GM18511 (cell line): ENCODE data around the gene TTC32.

Source experiments
- ATAC-seq: cut with Tn5 transposase; IDR thresholded peaks from one replicate; pipeline ENCODE4 v1.9.1; 2021; ENCODE audit warnings: mild to moderate bottlenecking, moderate library complexity; ENCODE audit not compliant: unreplicated experiment

The TTC32 gene

GRCh38 chr2:19878268-19879046 lies 23.3 kb downstream of the TTC32 start:
- ATAC-seq: no peak

GRCh38 chr2:19876751-19877150 lies 25.0 kb downstream of the TTC32 start:
- no peak for ATAC-seq

GRCh38 chr2:19875280-19875679 lies 26.5 kb downstream of the TTC32 start:
- no peak for ATAC-seq

- ATAC-seq: no peak
Measured at GRCh38 chr2:19874726-19875125, 27.1 kb downstream of the TTC32 start.

GRCh38 chr2:19873014-19873413 lies 28.8 kb downstream of the TTC32 start:
- no peak for ATAC-seq

GRCh38 chr2:19872302-19872701 lies 29.5 kb downstream of the TTC32 start:
- no peak for ATAC-seq

GRCh38 chr2:19871836-19872235 lies 29.9 kb downstream of the TTC32 start:
- ATAC-seq: no peak

GRCh38 chr2:19870792-19871191 lies 31.0 kb downstream of the TTC32 start:
- ATAC-seq: no peak

- ATAC-seq: peak; percentile 74
Measured at GRCh38 chr2:19868701-19869580, 32.8 kb downstream of the TTC32 start.

GRCh38 chr2:19868224-19868623 lies 33.6 kb downstream of the TTC32 start:
- ATAC-seq: peak; percentile 19

- peak; percentile 33 for ATAC-seq
Measured at GRCh38 chr2:19866771-19867170, 35.0 kb downstream of the TTC32 start.

GRCh38 chr2:19865151-19865550 lies 36.6 kb downstream of the TTC32 start:
- ATAC-seq: peak; percentile 22

GRCh38 chr2:19864381-19864780 lies 37.4 kb downstream of the TTC32 start:
- no peak for ATAC-seq

GRCh38 chr2:19863303-19864041 lies 38.3 kb downstream of the TTC32 start:
- ATAC-seq: peak; percentile 69

GRCh38 chr2:19861813-19862212 lies 40.0 kb downstream of the TTC32 start:
- no peak for ATAC-seq

GRCh38 chr2:19860022-19860421 lies 41.8 kb downstream of the TTC32 start:
- no peak for ATAC-seq

- ATAC-seq: no peak
Measured at GRCh38 chr2:19859565-19859964, 42.2 kb downstream of the TTC32 start.

- ATAC-seq: no peak
Measured at GRCh38 chr2:19857806-19858205, 44.0 kb downstream of the TTC32 start.

- ATAC-seq: no peak
Measured at GRCh38 chr2:19857100-19857499, 44.7 kb downstream of the TTC32 start.

- ATAC-seq: no peak
Measured at GRCh38 chr2:19855542-19856431, 46.0 kb downstream of the TTC32 start.
